Measurements from ENCODE around the gene MEIOC.
"Not testable (repeated sequence)": the region's sequence is repeated elsewhere in the genome, so short reads cannot be mapped to it uniquely, and the experiment has no call there.

The MEIOC gene

DNA sequence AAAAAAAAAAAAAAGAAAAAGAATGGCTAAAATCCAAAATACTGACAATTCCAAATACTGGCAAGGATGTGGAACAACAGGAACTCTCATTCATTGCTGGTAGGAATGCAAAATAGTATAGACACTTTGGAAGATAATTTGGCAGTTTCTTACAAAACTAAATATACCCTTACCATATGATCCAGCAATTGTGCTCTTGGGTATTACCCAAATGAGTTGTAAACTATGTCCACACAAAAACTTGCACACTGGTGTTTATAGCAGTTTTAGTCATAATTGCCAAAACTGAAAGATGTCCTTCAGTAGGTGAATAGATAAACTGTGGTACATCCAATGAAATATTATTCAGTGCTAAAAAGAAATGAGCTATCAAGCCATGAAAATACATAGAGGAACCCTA, 8.5 kb upstream of the MEIOC start:
- DNase-seq (ENCODE audit: low spot score) = no peak

DNA sequence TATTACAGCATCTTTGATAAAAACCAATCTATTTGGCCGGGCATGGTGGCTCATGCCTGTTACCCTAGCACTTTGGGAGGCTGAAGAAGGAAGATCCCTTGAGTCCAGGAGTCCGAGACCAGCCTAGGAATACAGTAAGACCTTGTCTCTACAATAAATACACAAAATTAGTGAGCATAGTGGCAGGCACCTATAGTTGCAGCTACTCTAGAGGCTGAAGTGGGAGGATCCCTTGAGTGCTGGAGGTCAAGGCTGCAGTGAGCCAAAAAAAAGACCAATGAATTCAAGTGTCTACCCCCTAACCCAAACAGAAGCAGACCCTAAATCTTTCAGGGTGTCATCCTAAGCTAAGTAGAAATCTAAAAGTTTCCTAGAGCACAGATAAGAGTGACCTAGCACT, 7.3 kb upstream of the MEIOC start:
- DNase-seq (ENCODE audit: low spot score) = no peak

- DNase-seq (ENCODE audit: low spot score) = no peak
These were observed 5.0 kb upstream of the MEIOC start for GRCh38 chr17:44651228-44651627.

- DNase-seq (ENCODE audit: low spot score) = no peak
These were observed 3.5 kb upstream of the MEIOC start for GRCh38 chr17:44652727-44653126.

DNA sequence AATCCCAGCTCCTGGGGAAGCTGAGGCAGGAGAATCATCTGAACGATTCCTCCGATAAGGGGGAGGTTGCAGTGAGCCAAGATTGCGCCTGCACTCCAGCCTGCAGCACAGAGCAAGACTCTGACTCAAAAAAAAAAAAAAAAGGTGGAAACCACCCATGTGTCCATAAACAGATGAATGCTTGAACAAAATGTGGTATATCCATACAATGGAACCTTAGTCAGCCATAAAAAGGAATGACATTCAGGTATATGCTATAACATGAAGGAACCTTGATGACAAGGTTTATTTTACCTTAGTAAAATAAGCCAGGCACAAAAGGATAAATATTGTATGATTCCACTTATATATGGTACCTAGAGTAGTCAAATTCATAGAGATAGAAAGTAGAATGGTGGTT, 2.9 kb upstream of the MEIOC start:
- DNase-seq (ENCODE audit: low spot score) = no peak

DNA sequence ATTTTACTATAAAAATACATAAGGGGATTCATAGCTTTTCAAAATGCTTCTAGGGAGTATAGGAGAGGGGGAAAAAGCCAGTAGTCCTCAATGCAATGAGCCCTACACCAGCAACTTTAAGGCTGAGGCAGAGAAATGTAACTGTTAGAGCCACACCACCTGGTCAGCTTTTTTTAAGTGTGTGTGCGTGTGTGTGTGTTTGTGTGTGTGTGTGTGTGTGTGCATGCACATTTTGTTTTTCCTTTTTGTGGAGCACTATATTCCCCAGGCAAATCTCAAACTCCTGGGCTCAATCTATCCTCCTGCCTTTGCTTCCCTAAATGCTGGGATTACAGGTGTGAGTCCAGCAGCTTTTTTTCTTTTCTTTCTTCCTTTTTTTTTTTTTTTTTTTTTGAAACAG, 2.3 kb upstream of the MEIOC start:
- DNase-seq (ENCODE audit: low spot score) = no peak

- no peak for DNase-seq (ENCODE audit: low spot score)
These were observed 5.6 kb downstream of the MEIOC start for GRCh38 chr17:44661835-44662234.

- DNase-seq (ENCODE audit: low spot score) = no peak
These were observed 6.8 kb downstream of the MEIOC start for GRCh38 chr17:44663095-44663494.

DNA sequence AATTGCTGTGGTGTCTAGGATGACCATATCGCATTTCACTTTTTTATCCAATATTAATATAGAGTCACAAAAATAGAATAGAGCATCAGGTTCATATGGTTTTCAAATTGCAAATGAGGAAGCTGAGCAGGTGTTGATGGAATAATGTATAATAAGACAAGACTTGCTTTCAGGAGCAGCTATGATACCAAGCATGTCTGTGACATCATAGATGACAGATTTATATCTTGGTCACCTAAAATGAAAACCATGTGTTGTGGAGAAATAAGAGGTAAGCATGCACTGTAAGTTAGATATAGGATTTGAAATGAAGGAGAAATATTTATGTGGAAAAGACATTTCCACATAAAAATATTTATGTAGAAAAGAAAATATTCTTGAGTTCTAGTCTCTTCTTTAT, 8.6 kb downstream of the MEIOC start:
- DNase-seq (ENCODE audit: low spot score) = no peak

DNA sequence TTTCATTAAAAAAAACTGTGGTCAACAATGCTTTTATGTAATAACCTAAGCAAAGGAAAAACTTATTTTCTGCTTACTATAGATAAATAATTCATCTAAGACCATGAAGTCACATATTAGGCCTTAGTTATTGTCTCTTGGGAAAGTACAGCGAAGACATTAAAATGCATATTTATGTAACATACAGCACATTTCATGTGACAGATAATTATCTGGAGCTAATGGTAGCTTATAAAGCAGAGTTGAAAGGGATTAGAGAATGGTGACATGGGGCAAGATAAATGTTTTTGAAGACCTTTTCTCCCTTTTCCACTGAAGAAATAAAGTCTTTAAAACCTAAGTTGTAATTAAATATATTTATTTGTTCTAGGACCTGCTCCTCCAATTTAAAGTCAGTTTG, 9.7 kb downstream of the MEIOC start:
- no peak for DNase-seq (ENCODE audit: low spot score)

DNA sequence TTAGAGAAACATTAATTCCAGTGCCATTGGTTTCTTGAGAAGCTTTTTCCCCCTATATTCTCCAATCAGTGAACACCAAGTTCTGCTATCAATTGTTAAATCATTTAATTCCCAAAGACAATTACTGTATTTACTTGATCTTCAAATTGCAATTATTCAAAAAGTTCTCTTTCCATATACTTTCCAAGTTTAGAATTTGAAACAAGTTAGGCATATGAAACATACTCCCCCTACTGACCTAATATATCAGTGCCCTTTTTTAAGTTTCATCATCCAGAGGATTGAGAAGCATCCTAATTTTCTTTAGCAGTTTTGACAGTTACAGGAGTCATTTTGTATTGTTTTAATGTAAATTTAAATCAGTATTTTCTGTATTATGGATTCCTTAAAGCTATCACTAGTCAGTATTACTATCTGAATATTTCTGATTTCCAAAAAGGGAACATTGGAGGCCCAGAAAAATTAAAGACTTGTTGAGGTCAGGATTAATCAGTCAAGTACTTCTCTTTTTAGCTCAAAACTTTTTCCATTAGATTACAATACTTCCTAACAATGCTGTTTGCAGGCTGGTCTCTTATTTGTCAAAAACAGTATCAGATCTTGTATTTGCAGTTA, 16.3 kb downstream of the MEIOC start:
- DNase-seq (ENCODE audit: low spot score) = peak; percentile 35

GRCh38 chr17:44673893-44674292, 17.6 kb downstream of the MEIOC start:
- DNase-seq (ENCODE audit: low spot score) = no peak

DNA sequence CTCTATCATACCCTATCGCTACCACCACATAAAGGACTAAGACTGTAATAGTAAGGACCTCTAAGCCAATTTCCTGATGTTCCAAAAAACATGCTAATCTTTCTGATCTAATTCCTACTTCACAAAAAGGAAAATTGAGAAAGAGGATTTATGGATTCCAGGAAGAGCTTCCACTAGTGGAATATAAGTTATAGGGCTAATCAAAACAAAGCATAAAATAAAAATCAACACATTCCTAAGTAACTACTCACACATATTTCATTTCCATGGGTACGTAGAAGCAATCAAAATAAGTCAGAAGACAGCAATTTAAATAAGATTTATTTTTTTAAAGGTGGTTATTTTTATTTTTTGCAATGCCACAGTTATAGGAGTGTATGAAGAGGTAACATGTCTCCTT, 20.9 kb downstream of the MEIOC start:
- DNase-seq (ENCODE audit: low spot score) = peak; percentile 33

DNA sequence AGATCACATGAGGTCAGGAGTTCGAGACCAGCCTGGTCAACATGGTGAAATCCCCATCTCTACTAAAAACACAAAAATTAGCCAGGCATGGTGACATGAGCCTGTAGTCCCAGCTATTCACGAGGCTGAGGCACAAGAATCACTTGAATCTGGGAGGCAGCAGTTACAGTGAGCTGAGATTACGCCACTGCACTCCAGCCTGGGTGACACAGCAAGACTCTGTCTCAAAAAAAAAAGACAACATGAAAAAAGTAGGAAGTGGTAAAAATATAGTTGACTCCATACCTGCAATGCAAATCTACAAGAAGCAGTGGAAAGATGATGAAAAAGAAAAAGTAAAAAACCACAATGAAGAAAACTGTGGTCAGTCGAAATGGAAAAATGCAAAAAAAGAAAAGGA, 27.0 kb downstream of the MEIOC start:
- not testable (repeated sequence) for DNase-seq (ENCODE audit: low spot score)

- DNase-seq (ENCODE audit: low spot score) = no peak
These were observed 31.5 kb downstream of the MEIOC start for GRCh38 chr17:44687756-44688155.

DNA sequence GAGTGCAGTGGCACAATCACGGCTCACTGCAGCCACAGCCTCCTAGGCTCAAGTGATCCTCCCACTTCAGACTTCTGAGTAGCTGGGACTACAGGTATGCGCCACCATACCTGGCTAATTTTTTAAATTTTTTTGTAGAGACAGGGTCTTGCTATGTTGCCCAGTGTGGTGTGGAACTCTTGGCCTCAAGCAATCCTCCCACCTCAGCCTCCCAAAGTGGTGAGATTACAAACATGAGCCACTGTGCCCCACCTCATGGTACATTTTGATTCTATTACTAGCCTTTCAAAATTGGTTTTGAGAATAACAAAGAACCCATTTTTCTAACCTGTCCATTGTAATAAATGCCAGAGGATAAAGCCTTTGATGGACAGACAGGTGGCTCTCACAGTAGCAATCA, 31.9 kb downstream of the MEIOC start:
- no peak for DNase-seq (ENCODE audit: low spot score)

DNA sequence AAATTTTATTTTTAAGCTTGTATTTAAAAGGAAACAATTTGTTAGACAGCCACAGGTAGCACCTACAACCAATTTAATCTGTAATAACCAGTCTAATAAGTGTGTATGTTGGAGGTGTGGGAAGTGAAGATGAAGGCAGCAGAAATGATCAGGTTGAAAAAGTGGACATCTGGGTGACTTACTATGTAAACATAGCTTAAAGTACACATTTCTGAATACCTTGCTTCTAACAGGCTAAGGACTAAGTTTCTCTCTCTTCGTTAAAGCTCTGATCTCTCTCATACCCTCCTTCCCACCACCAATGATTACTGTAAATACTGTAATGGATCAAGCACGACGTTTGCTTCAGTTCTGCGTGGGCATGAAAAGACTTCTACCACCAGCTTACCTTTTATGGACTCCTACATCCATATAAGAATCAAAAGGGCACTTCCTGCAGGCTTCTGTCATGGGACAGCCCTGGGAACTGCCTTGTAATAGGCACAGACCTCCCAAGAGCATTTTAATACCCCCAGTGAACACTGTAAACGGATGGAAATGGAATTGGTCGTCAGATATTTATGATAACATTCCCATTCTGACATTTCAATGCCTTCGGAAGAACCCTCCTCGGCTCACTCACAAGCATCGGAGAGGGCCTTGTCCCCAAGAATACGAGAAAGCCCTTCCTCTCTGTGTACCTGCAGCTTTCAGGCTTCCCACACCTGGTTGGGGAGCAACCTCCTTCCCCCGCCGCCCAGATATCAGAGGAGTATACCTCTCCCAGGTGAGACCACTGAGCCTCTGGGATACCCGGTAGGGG, 32.6 kb downstream of the MEIOC start:
- peak; percentile 13 for DNase-seq (ENCODE audit: low spot score)

DNA sequence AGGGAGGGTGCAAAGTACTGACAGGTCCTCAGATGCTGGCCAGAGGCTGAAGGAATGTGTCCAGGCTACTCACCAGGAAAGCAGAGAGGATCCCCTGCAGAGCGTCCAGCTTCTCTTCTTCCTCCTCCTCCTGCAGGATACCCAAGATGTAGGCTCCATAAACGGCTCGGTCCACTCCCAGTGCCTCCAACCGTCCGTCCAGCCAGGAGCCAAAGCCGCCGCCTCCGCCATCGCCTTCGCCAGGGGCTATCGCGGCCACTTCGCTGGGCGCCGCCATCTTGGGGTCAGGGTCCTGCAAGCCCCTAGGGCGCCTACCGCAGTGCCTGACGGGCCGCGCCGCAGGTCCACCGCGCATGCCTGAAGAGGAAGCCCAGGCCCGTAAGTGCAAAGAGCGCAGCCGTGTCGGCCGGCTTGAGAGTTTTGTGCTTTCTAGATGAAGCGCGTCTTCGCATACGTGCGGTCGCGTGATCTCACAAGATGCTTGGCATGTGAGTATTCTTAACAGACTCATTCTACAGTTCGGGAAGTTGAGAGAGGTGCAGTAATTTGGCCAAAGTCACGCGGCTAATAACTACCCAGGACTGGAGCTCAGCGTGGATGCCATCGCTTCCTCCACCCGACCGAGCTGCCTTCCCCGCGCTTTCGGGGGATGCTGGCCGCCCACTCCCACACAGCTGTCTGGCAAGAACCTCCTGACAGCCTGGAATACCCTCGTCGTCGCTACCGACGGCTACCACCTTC, 33.4 kb downstream of the MEIOC start, which contains the start of gene CCDC43:
CCDC43 (minus strand) TSS at position 300 of the 741 bp plus-strand sequence; CDS start at position 277, 23 bp downstream.
- peak; percentile 98 for DNase-seq (ENCODE audit: low spot score)

GRCh38 chr17:44690746-44691306, 34.6 kb downstream of the MEIOC start:
- not testable (repeated sequence) for DNase-seq (ENCODE audit: low spot score)

GRCh38 chr17:44693609-44694008, 37.3 kb downstream of the MEIOC start:
- no peak for DNase-seq (ENCODE audit: low spot score)

GRCh38 chr17:44700288-44700687, 44.0 kb downstream of the MEIOC start:
- not testable (repeated sequence) for DNase-seq (ENCODE audit: low spot score)

DNA sequence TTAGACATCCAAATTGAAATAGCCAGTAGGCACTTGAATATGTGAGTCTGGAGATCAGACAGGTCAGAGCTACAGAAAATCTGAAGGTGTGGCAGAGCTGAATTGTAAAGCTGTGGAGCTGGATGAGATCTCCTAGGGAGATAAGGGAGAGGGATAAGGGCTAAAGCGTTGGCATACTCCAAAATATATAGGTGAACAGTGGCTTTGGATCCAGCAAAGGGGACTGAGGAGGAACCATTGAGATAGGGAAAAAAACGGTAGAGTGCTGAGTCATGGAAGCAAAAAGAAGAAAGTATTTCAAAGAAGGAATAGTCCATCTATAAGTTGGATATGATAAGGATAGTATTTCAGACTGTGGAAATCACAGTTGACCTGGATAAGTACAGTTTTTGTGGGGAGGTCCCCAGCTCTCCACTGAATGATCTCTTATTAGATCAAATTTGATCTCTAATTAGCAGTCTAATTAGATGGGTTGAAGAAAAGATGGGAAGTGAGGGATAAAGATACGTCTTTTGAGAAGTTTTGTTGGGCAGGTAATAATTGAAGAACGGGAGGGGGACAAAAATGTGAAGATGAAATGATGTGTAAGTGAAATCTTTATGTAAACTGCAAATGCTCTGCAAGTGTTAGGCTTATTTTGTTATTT, 51.6 kb downstream of the MEIOC start:
- no peak for DNase-seq (ENCODE audit: low spot score)

Measured in AG08395 (cell line).